Measurements from ENCODE around the gene MIER3.

DNA sequence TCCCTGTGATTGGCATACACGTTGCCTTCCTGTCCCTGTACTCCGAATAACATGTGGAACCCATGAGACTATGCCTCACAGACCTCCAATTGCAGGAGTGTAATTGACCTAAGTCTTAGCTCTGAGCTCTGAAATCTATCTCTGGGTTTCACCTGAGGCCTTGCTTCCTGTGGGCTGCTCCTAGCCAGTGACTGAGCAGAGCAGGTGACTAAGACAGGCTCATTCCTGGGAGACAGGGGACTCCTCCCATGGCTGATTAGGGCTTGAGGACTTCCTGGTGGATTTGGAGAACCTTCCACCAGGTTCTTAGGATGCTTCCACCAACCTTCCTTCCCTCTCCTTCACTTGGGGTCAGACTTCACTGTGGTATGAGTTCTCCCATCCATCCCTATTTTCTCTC lies 22.3 kb upstream of the MIER3 start:
- TF ChIP-seq HMGA1 (CRISPR knock-in tag; conservative IDR thresholded peaks at IDR 0.05) (no peak), ZNF34 (CRISPR knock-in tag; IDR thresholded peaks at IDR 0.05; ENCODE audit: borderline replicate concordance) (no peak), ZNF589 (CRISPR knock-in tag; conservative IDR thresholded peaks at IDR 0.05) (no peak), ELK4 (CRISPR knock-in tag; IDR thresholded peaks at IDR 0.05; ENCODE audit: borderline replicate concordance) (no peak), USF2 (IDR thresholded peaks at IDR 0.05; ENCODE audit: low read depth, low read length) (no peak), USF2 (CRISPR knock-in tag; IDR thresholded peaks at IDR 0.05; ENCODE audit: borderline replicate concordance) (no peak), MEF2D (CRISPR knock-in tag; IDR thresholded peaks at IDR 0.05) (no peak), MLX (CRISPR knock-in tag; IDR thresholded peaks at IDR 0.05) (no peak), HDAC6 (IDR thresholded peaks at IDR 0.05; ENCODE audit: low read depth, low read length) (no peak), MAZ (IDR thresholded peaks at IDR 0.05; ENCODE audit: borderline replicate concordance, low read depth, low read length) (no peak), MAZ (CRISPR knock-in tag; IDR thresholded peaks at IDR 0.05; ENCODE audit: low read depth) (no peak)
